Measurements from ENCODE around the gene CLCN5. TPM values are rescaled to one million over a fixed set of nuclear protein-coding genes. Genes with fewer than 3 reads are reported as not detected.
A peak's percentile ranks its signal among the peaks of the same experiment; 100 is the strongest.

The CLCN5 gene
- total RNA-seq, 1 donor from 2014 or later = 8.7 TPM

DNA sequence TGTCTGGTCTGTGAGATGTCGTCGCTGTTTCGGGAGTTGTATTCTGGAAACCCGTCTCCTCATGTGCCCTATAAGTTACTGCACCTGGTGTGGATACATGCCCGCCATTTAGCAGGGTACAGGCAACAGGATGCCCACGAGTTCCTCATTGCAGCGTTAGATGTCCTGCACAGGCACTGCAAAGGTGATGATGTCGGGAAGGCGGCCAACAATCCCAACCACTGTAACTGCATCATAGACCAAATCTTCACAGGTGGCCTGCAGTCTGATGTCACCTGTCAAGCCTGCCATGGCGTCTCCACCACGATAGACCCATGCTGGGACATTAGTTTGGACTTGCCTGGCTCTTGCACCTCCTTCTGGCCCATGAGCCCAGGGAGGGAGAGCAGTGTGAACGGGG lies 41.7 kb upstream of the CLCN5 start:
- Histone ChIP-seq H3K27me3 (no peaks in the 10 kb centered on the region), H4K20me1 (ENCODE audit: low read depth) (no peaks in the 10 kb centered on the region), H3K79me2 (ENCODE audit: low read depth) (peaks cover 9% of the 10 kb centered on the region), H3F3A (ENCODE audit: low read depth) (peaks cover 6% of the 10 kb centered on the region), H3K4me3 (peak overlapping the region; percentile 60), H3K9me3 (ENCODE audit: low read depth) (no peaks in the 10 kb centered on the region), H2AFZ (replicated peaks) (no peak overlapping the region), H3K4me1 (no peaks in the 10 kb centered on the region), H3K36me3 (no peaks in the 10 kb centered on the region), H3K27ac (no peak overlapping the region), H3K4me2 (peak overlapping the region; percentile 69), H3K9ac (no peak overlapping the region)
- Mint-ChIP-seq H3K27me3 (ENCODE audit: insufficient read depth, low read depth) (peaks cover 2% of the 10 kb centered on the region), H3K27ac (no peak overlapping the region), H3K36me3 (peaks cover 15% of the 10 kb centered on the region), H3K9me3 (peaks cover 11% of the 10 kb centered on the region), H3K4me1 (peaks cover 24% of the 10 kb centered on the region), H3K4me3 (peak overlapping the region; percentile 86)
- TF ChIP-seq EZH2phosphoT487 (IDR thresholded peaks at IDR 0.05) (no peak), EZH2 (IDR thresholded peaks at IDR 0.05) (no peak)
- TF ChIP-seq, protein P1, sequence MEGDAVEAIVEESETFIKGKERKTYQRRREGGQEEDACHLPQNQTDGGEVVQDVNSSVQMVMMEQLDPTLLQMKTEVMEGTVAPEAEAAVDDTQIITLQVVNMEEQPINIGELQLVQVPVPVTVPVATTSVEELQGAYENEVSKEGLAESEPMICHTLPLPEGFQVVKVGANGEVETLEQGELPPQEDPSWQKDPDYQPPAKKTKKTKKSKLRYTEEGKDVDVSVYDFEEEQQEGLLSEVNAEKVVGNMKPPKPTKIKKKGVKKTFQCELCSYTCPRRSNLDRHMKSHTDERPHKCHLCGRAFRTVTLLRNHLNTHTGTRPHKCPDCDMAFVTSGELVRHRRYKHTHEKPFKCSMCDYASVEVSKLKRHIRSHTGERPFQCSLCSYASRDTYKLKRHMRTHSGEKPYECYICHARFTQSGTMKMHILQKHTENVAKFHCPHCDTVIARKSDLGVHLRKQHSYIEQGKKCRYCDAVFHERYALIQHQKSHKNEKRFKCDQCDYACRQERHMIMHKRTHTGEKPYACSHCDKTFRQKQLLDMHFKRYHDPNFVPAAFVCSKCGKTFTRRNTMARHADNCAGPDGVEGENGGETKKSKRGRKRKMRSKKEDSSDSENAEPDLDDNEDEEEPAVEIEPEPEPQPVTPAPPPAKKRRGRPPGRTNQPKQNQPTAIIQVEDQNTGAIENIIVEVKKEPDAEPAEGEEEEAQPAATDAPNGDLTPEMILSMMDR (IDR thresholded peaks at IDR 0.05) = no peak
- DNase-seq (ENCODE audit: low spot score) = no peak

- peaks cover 16% of the 10 kb centered on the region for H3K4me1 Mint-ChIP-seq
- H3K4me3 ChIP-seq = no peak overlapping the region
- H3K4me2 ChIP-seq = no peak overlapping the region
- no peak for TF ChIP-seq EZH2 (IDR thresholded peaks at IDR 0.05)
- TF ChIP-seq EZH2phosphoT487 (IDR thresholded peaks at IDR 0.05) = no peak
- TF ChIP-seq, protein P1 (IDR thresholded peaks at IDR 0.05) = peak; percentile 69
- H3K27ac Mint-ChIP-seq = no peak overlapping the region
- peaks cover 3% of the 10 kb centered on the region for H3K27me3 Mint-ChIP-seq (ENCODE audit: insufficient read depth, low read depth)
- peak; percentile 53 for DNase-seq (ENCODE audit: low spot score)
- H2AFZ ChIP-seq (replicated peaks) = no peak overlapping the region
- H3K9me3 ChIP-seq (ENCODE audit: low read depth) = no peaks in the 10 kb centered on the region
- no peak overlapping the region for H3K4me3 Mint-ChIP-seq
- H3K9ac ChIP-seq = no peak overlapping the region
- no peak overlapping the region for H3K27ac ChIP-seq
- H3K36me3 ChIP-seq = no peaks in the 10 kb centered on the region
- H3F3A ChIP-seq (ENCODE audit: low read depth) = no peaks in the 10 kb centered on the region
- peaks cover 9% of the 10 kb centered on the region for H3K79me2 ChIP-seq (ENCODE audit: low read depth)
- H3K9me3 Mint-ChIP-seq = peaks cover 11% of the 10 kb centered on the region
- H4K20me1 ChIP-seq (ENCODE audit: low read depth) = no peaks in the 10 kb centered on the region
- no peaks in the 10 kb centered on the region for H3K4me1 ChIP-seq
- peaks cover 15% of the 10 kb centered on the region for H3K36me3 Mint-ChIP-seq
- H3K27me3 ChIP-seq = no peaks in the 10 kb centered on the region
Observed at GRCh38 chrX:49884290-49884862, 38.0 kb upstream of the CLCN5 start.

DNA sequence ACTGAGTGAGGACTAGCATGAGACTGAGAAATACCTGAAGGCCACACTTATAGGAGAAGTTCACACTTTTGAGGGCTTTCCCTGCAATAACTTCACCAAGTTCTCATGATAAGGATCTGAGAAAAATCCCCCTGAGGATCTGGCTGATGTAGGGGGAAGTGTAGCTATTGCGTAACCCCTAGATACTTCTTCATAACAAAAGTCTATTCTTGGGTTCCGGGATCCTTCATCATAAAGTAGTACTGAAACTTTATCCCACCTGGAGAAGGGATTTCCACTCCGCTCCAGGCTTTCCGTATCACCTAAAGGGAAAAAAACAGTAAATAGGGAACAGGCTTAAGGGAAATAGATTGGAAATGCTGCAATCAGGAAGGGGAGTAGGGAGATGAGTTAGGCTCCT lies 29.9 kb upstream of the CLCN5 start:
- Mint-ChIP-seq H3K4me3 (no peak overlapping the region), H3K4me1 (no peaks in the 10 kb centered on the region), H3K27ac (no peak overlapping the region), H3K9me3 (peaks cover 10% of the 10 kb centered on the region), H3K27me3 (ENCODE audit: insufficient read depth, low read depth) (no peaks in the 10 kb centered on the region), H3K36me3 (no peaks in the 10 kb centered on the region)
- no peak for DNase-seq (ENCODE audit: low spot score)
- no peak overlapping the region for H3K27ac ChIP-seq
- H3K36me3 ChIP-seq = no peaks in the 10 kb centered on the region
- no peaks in the 10 kb centered on the region for H3K9me3 ChIP-seq (ENCODE audit: low read depth)
- no peak overlapping the region for H3K4me2 ChIP-seq
- H3F3A ChIP-seq (ENCODE audit: low read depth) = no peaks in the 10 kb centered on the region
- H3K79me2 ChIP-seq (ENCODE audit: low read depth) = no peaks in the 10 kb centered on the region
- no peaks in the 10 kb centered on the region for H4K20me1 ChIP-seq (ENCODE audit: low read depth)
- H2AFZ ChIP-seq (replicated peaks) = no peak overlapping the region
- no peaks in the 10 kb centered on the region for H3K4me1 ChIP-seq
- H3K4me3 ChIP-seq = no peak overlapping the region
- TF ChIP-seq, protein P1 (IDR thresholded peaks at IDR 0.05) = no peak
- TF ChIP-seq EZH2phosphoT487 (IDR thresholded peaks at IDR 0.05) (no peak), EZH2 (IDR thresholded peaks at IDR 0.05) (no peak)
- no peaks in the 10 kb centered on the region for H3K27me3 ChIP-seq
- no peak overlapping the region for H3K9ac ChIP-seq
